Motor neuron (in vitro differentiated cells): Measurements from ENCODE around the gene NCL. TPM values are rescaled to one million over a fixed set of nuclear protein-coding genes. Genes with fewer than 3 reads are reported as not detected.
"Not testable (repeated sequence)": the region's sequence is repeated elsewhere in the genome, so short reads cannot be mapped to it uniquely, and the experiment has no call there.

Experiments
- ATAC-seq, 8 experiments: fragments of 200-7000 bp; cut with Tn5 transposase; replicated peaks in 6 of 8; 2 replicates each; pipeline ENCODE4 v1.8.0; 2021; ENCODE audit warnings: mild to moderate bottlenecking in 8 of 8, moderate library complexity in 8 of 8
- H3K27ac ChIP-seq, 2 donors: fragments of 250-450 bp; sonication (Bioruptor Pico); 2 replicates each; pipeline ENCODE4 v1.9.0; 2021; ENCODE audit warnings: antibody characterized with exemption in 2 of 2, mild to moderate bottlenecking in 2 of 2, moderate library complexity in 1 of 2
- H3K4me1 ChIP-seq, 2 donors: fragments of 250-450 bp; sonication (Bioruptor Pico); replicated peaks in 1 of 2; 2 replicates each; pipeline ENCODE4 v1.6.1; 2021; ENCODE audit warnings: antibody characterized with exemption in 2 of 2, mild to moderate bottlenecking in 2 of 2, moderate library complexity in 1 of 2
- H3K4me3 ChIP-seq, 5 donors: fragments of 250-450 bp; sonication (Bioruptor Pico); 2 replicates each; pipeline ENCODE4 v1.9.0; 2021; ENCODE audit warnings: antibody characterized with exemption in 5 of 5, mild to moderate bottlenecking in 5 of 5, moderate library complexity in 4 of 5
- WGBS, 10 experiments: fragments of 450-650 bp; shearing (Covaris generic); methylation state at CpG; one replicate each; pipeline ENCODE4 v1.0.0; 2022; 5-methylcytosine and 5-hydroxymethylcytosine counted together
- in situ Hi-C, 9 experiments: fragments of 400-800 bp; cut with MboI; loops; one replicate each; pipeline ENCODE4 v1.15.0; 2021; ENCODE audit warnings: low sequenced_read_pairs in 9 of 9, low pct_unique_long_range_greater_than_20kb in 2 of 9; ENCODE audit not compliant: unreplicated experiment in 9 of 9
- total RNA-seq, 8 experiments: library from RNA; unstranded; fragments of 300-600 nt; gene quantifications; 2 replicates each; pipeline versions ENCODE4 v1.2.3 to v1.2.4, GENCODE V29; 2022

Gene NCL
- total RNA-seq, 8 experiments from 2014 or later, result 127 to 675 (median 231) TPM

DNA sequence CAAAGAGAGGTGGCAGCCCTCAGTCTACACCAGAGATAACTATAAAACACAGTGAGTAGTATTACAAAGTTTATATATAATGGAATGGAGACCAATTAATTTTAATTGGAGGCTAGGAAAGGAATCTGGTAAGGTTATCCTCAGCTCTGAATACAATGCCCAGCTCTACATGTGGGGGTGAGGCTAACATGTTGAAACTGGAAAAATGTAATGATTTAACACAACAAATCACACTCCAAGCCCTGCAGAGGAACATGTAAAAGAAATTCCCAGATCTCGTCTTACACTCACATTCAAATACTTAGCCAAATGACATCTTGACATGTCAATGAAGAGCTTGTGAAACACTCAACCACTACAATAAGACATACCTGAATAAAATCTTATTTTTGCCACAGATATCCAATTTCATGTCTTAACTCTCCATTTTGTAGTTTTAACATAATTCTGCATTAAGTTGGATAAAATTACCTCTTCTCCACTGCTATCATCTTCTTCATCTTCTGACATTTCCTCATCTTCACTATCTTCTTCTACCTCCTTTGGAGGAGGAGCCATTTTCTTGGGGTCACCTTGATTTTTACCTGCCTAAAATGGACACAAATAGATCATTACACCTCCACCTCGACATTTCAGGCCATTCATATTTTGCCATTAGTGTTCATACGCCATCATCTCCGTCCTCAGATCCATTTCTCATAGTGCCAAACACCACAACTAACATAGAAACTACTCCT lies 1.4 kb downstream of the NCL start:
- in situ Hi-C loops, result no loop called here
- 0 to 50% (median 0%) methylated on average over 1 to 4 of the region's 4 CpGs; no CpG with 5 or more reads in 1 of the 10 experiments for WGBS, 10 experiments
- peak overlapping the region; percentile 71 to 97 (median 94) for H3K4me3 ChIP-seq
- no peak for ATAC-seq
- H3K4me1 ChIP-seq, result peaks cover 9% of the 10 kb centered on the region in 2 donors
- no peak overlapping the region for H3K27ac ChIP-seq

DNA sequence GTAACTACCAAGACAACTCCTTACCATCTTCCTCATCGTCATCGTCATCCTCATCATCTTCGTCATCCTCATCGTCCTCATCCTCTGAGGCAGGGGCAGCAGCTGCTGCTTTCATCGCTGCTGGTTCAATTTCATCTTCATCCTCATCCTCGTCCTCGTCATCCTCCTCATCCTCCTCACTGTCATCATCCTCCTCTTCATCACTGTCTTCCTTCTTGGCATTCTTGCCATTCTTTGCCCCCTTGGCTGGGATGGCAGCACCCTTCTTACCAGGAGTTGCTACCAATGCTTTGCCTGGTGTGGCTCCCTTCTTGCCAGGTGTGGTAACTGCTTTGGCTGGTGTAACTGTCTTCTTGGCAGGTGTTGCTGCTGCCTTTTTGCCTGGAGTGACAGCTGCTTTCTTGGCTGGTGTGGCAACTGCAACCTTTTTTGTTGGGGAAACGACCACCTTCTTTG lies 2.7 kb downstream of the NCL start:
- Histone ChIP-seq H3K4me1 (peaks cover 9% of the 10 kb centered on the region in 2 donors), H3K4me3 (no peak overlapping the region), H3K27ac (no peak overlapping the region)
- in situ Hi-C loops, result no loop called here
- ATAC-seq, result no peak
- WGBS, 10 experiments, result 82 to 100% (median 96%) methylated on average over 1 to 8 of the region's 8 CpGs

DNA sequence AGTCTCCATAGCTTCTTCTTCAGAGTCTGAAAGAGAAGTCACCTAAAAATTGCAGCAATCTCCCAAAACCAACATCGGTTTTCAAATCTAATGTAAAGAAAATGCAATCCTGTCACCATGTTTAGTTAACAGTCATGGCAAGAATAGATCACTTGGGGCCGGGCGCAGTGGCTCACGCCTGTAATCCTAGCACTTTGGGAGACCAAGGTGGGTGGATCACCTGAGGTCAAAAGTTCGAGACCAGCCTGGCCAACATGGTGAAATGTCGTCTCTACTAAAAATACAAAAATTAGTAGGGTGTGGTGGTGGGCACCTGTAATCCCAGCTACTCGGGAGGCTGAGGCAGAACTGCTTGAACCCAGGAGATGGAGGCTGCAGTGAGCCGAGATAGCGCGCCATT lies 3.4 kb downstream of the NCL start:
- ATAC-seq, H3K4me1 ChIP-seq, H3K27ac ChIP-seq, H3K4me3 ChIP-seq, in situ Hi-C loops: not testable (repeated sequence)
- WGBS, 10 experiments, result 67 to 100% (median 94%) methylated on average over 1 to 7 of the region's 10 CpGs; no CpG with 5 or more reads in 1 of the 10 experiments

DNA sequence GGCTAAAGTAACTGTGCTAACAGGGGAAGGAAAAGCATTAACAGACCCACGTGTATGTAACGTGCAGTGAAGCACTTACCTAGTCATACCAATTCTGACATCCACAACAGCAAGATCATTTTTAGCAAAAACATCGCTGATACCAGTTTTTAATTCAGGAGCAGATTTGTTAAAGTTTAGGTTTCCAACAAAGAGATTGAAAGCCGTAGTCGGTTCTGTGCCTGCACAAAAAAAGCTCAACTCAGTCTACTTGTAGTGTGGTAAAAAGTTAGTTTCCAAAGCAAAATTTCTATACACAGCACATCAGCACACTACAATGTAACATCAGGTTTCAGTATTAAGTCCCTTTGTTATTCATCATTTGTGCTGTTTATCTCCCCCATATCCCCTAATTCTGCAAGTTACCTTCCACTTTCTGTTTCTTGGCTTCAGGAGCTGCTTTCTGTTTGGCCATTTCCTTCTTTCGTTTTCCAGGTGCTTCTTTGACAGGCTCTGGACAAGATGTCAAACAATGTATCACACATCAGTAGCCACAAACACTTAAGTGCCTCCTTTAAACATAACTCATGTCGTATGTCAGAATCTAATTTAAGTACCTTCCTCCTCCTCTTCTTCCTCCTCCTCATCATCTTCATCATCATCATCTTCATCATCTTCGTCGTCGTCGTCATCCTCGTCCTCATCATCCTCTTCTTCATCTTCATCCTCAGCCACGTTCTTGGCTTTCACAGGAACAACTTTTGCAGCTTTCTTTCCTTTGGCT lies 4.0 kb downstream of the NCL start:
- in situ Hi-C loops, result no loop called here

DNA sequence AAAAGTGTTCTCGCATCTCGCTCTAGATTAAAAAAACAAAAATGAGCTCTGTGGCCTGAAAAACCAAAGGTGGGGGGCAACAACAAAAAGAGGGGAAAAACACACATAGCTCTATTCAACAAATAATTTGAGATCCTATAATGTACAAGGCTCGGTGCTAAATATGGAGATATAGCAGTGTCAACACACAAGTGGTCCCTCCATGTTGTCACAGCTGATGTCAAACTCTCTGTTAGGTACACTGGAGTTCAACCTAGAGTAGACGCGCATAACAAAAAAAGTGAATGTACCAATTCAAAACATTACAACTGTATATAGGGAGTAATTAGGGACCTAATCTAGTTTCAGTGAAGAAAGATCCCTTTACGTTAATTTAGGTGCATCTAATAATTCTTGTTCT lies 5.9 kb downstream of the NCL start:
- H3K4me1 ChIP-seq, result peaks cover 4 to 5% of the 10 kb centered on the region in 2 donors
- ATAC-seq, result no peak
- no peak overlapping the region for H3K4me3 ChIP-seq
- H3K27ac ChIP-seq, result no peak overlapping the region
- in situ Hi-C loops, result no loop called here
- WGBS, 10 experiments, result 83 to 100% (median 100%) methylated on average over 1 to 6 of the region's 6 CpGs; no CpG with 5 or more reads in 1 of the 10 experiments

More for the DNA sequence above, 4.0 kb downstream of the NCL start:
- no peak for ATAC-seq
- H3K27ac ChIP-seq, result no peak overlapping the region
- H3K4me3 ChIP-seq, result no peak overlapping the region
- WGBS, 10 experiments, result 74 to 98% (median 94%) methylated on average over 6 to 13 of the region's 13 CpGs
- H3K4me1 ChIP-seq, result peaks cover 4 to 5% of the 10 kb centered on the region in 2 donors

DNA sequence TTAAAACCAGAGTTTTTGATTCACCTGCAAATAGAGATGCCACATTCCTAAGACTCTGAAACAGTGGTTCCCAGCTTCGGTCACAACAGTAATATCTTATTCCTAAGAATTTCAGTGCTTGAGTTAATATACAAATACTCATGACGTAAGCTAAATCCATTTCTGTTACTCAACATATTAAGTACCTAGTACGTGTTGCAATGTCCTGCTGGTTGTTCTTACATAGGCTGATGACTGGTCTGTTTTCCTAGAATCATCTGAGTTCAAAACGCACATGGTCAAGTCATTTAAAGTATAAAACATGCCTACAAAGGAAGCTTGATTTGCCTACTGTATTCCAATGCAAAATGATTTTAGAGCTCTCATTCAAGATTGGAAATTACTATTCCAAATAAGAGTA lies 7.2 kb downstream of the NCL start:
- no peak overlapping the region for H3K27ac ChIP-seq
- H3K4me3 ChIP-seq, result no peak overlapping the region
- peaks cover 0 to 12% of the 10 kb centered on the region in 2 donors for H3K4me1 ChIP-seq
- ATAC-seq, result no peak
- WGBS, 10 experiments, result 53 to 100% (median 71%) methylated on average over 1 to 4 of the region's 4 CpGs
- in situ Hi-C loops, result no loop called here

DNA sequence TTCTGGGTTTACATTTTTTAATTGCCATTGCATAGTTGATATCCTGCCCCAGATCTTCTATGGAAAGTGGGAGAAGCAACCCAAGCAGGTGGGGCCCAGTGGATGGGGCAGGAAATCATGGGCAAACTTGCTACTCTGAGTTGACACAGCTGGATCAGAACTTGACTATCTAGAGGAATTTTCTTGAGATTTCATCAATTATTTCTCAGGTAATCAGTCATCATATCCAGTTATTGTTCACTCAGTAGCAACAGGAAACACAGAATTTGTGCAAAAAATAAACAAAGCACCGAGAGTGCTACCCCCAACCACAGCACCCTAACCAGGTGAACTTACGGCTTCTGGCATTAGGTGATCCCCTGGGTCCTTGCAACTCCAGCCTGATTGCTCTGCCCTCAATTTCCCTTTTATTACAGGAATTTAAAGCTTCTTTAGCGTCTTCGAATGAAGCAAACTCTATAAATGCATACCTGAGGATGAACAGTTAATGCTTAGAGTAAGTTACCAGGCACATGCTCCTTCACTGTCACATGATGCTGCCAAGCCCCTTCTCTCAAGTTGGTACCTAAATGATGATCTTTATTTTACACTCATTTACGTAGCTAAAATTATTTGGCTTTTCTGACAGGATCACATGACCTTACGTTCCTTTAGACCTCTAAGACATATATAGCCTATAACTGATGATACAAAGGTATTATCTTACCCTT lies 7.8 kb downstream of the NCL start:
- no peak overlapping the region for H3K4me3 ChIP-seq
- in situ Hi-C loops, result no loop called here
- WGBS, 10 experiments, result 88 to 96% (median 94%) methylated on average over 2 to 6 of the region's 6 CpGs; no CpG with 5 or more reads in 2 of the 10 experiments
- ATAC-seq, result no peak
- H3K4me1 ChIP-seq, result peaks cover 0 to 13% of the 10 kb centered on the region in 2 donors
- no peak overlapping the region for H3K27ac ChIP-seq

DNA sequence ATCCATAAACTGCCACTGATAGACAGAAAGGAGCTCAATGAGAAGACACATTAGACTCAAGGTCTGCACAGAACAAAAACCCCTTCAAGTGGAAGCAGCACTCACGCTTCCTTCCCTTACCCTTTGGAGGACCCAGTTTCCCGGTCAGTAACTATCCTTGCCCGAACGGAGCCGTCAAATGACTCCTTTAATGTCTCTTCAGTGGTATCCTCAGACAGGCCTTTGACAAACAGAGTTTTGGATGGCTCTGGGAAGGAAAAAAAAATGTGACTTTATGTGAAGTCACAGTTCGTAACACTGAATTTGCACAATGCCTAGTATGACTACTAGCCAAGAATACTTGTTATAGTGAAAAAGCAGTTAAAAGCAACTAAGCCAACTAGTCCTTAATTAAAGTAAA lies 8.4 kb downstream of the NCL start:
- Histone ChIP-seq H3K4me3 (no peak overlapping the region), H3K4me1 (peaks cover 0 to 13% of the 10 kb centered on the region in 2 donors), H3K27ac (no peak overlapping the region)
- in situ Hi-C loops, result no loop called here
- 85 to 100% (median 97%) methylated on average over 2 to 6 of the region's 6 CpGs; no CpG with 5 or more reads in 2 of the 10 experiments for WGBS, 10 experiments
- ATAC-seq, result no peak

DNA sequence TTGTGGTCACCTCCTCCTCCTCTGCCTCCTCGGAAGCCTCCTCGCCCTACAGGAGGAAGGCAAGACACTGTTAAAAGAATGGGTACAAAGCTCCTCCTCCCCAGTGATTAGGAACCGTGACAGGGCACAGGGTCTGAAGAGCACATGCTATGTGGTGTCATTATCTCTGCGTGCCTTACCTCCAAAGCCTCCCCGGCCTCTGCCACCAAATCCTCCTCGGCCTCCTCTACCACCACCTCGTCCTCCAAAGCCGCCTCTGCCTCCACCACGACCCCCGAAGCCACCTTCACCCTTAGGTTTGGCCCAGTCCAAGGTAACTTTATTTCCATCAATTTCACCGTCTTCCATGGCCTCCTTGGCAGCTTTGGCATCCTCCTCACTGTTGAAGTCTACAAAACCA lies 9.1 kb downstream of the NCL start:
- H3K27ac ChIP-seq, result no peak overlapping the region
- peaks cover 0 to 13% of the 10 kb centered on the region in 2 donors for H3K4me1 ChIP-seq

DNA sequence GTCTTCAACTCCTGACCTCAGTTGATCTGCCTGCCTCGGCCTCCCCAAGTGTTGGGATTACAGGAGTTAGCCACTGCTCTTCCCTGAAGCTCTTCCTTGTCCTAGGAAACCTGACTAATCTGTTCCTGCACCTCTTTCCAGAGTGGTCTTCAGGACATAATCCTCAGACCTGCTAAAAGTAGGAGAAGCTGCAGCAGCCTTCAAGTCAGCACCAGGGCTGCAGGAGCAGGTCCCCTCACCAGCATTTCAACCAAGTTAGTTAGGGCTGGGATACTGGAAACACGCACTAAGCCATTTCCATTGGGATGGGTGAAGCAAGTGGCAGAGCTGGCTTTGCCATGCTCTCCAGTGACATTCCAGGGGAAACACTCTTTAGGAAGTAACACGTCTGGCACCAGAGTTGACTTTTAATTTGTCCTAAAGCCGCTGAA lies 9.9 kb downstream of the NCL start:
- Histone ChIP-seq H3K4me1 (peaks cover 0 to 13% of the 10 kb centered on the region in 2 donors), H3K27ac (no peak overlapping the region), H3K4me3 (no peak overlapping the region)
- ATAC-seq, result no peak
- in situ Hi-C loops, result no loop called here
- 83 to 100% (median 95%) methylated on average over 1 to 4 of the region's 4 CpGs; no CpG with 5 or more reads in 2 of the 10 experiments for WGBS, 10 experiments

More for the DNA sequence above, 9.1 kb downstream of the NCL start:
- ATAC-seq, result no peak
- in situ Hi-C loops, result no loop called here
- WGBS, 10 experiments, result 75 to 100% (median 88%) methylated on average over 1 to 11 of the region's 11 CpGs; no CpG with 5 or more reads in 2 of the 10 experiments
- no peak overlapping the region for H3K4me3 ChIP-seq

DNA sequence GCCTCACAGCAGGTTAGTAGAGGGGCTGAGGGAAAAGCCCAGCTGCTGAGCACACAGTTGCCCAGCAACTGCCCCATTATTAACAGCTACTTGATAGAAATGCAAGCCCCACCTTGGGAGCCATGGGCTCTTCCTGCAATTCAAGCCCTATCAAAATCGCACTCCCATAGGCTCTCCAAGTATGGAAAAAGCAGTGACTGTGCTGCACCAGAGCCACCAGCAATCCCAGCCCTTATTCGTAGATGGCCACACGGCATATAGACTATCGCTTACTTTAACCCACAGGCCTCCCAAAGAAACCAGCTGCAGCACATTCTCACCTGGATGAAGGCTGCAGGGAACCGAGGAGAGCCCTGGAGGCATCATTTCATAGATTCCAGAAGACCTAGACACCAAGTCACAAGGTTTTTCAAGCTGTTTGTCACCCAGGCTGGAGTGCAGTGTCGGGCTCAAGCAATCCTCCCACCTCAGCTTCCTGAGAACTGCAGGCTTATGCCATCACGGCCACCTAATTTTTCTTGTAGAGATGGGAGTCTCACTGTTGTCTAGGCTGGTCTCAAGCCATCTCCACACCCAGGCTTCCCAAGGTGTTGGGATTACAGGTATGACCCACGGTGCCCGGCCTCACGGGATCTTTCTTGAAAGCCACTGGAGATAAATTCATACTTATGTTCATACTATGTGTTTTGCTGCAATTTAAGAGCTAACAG lies 11.3 kb downstream of the NCL start:
- in situ Hi-C loops, result no loop called here
- H3K27ac ChIP-seq, result no peak overlapping the region
- H3K4me3 ChIP-seq, result no peak overlapping the region
- 48 to 100% (median 67%) methylated on average over 2 to 5 of the region's 10 CpGs; no CpG with 5 or more reads in 3 of the 10 experiments for WGBS, 10 experiments
- peaks cover 0 to 13% of the 10 kb centered on the region in 2 donors for H3K4me1 ChIP-seq
- peak; percentile 19 to 52 (median 42) for ATAC-seq

DNA sequence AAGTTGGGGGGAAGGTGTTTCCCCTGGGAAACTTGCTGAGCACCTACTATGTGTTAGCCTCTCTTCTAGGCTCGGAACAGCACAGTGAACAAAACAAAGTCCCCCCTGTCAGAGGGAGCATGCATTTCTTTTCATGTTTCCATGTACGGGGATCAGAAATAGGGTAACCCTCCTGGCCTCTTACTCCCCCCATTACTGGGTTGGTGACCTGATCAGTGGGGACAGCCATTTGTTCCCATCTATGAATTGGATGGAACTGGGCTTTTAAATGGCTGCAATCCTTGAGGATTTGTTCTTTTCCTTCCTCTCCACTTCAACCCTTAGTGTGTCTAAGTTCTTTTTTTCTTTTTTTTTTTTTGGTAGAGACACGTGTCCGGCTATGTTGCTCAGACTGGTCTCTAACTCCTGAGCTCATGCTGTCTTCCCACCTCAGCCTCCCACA lies 13.7 kb downstream of the NCL start:
- peak in 2 of 8 experiments; percentile 1 to 3 for ATAC-seq
- WGBS, 10 experiments, result 57 to 100% (median 80%) methylated on average over 1 to 3 of the region's 4 CpGs; no CpG with 5 or more reads in 3 of the 10 experiments
- in situ Hi-C loops, result no loop called here

More for the DNA sequence above, 13.7 kb downstream of the NCL start:
- peaks cover 0 to 13% of the 10 kb centered on the region in 2 donors for H3K4me1 ChIP-seq
- no peak overlapping the region for H3K4me3 ChIP-seq
- no peak overlapping the region for H3K27ac ChIP-seq
